Endothelial cell of umbilical vein (primary cell): ENCODE results near the gene OR8G1. TPM values are rescaled to one million over a fixed set of nuclear protein-coding genes. Genes with fewer than 3 reads are reported as not detected.
"Not testable (repeated sequence)": the region's sequence is repeated elsewhere in the genome, so short reads cannot be mapped to it uniquely, and the experiment has no call there.

Experiments
- BruUV-seq: library from RNA; stranded (reverse); fragments of 400-500 nt; replicated peaks from 2 replicates; lab custom pipeline; 2021; lab: Mats Ljungman, UMichigan
- CTCF ChIA-PET: fragments of 300-600, 350-600 bp; sonication (Branson Sonifier 250); formaldehyde crosslinking; loops from one replicate; lab custom pipeline; 2021; ENCODE audit warnings: antibody characterized with exemption, inconsistent platforms; lab: Charles Lee
- POLR2A ChIA-PET: fragments of 300-600, 350-600 bp; sonication (Branson Sonifier 250); formaldehyde crosslinking; loops from one replicate; lab custom pipeline; 2021; ENCODE audit warnings: antibody characterized with exemption, inconsistent platforms; lab: Charles Lee
- DNase-seq: peaks from one replicate; pipeline ENCODE4 v3.0.0-alpha.2; 2011; ENCODE audit warnings: low read depth, low spot score
- FAIRE-seq: peaks from 2 replicates; lab custom pipeline; 2011; peaks lifted over from hg19 to GRCh38; lab: Jason Lieb, UNC
- H2AFZ ChIP-seq: 2 replicates; pipeline ENCODE4 v1.6.0; 2012; ENCODE audit warnings: low read depth, low read length, control low read depth, inconsistent platforms
- H3K27ac ChIP-seq: 2 replicates; pipeline ENCODE4 v1.5.1; 2011; ENCODE audit warnings: low read depth, mild to moderate bottlenecking, control low read depth, low read length, moderate library complexity; ENCODE audit not compliant: insufficient read depth
- H3K27me3 ChIP-seq, 2 experiments: 2 replicates each; pipeline versions ENCODE4 v1.6.0 to v1.6.1; 2011; ENCODE audit warnings: low read length in 2 of 2, mixed read lengths in 1 of 2; ENCODE audit not compliant: control insufficient read depth in 2 of 2, insufficient read depth in 2 of 2
- H3K36me3 ChIP-seq, 2 experiments: 2 replicates in 1 of 2; 3 replicates in 1 of 2; pipeline ENCODE4 v1.5.1; 2011; ENCODE audit warnings: low read length in 2 of 2, mild to moderate bottlenecking in 1 of 2, moderate library complexity in 1 of 2; ENCODE audit not compliant: control insufficient read depth in 2 of 2, insufficient read depth in 2 of 2; ENCODE audit errors: extremely low read depth in 1 of 2
- H3K4me1 ChIP-seq: 3 replicates; pipeline ENCODE4 v1.5.1; 2011; ENCODE audit warnings: mild to moderate bottlenecking, low read length; ENCODE audit not compliant: control insufficient read depth, insufficient read depth; ENCODE audit errors: extremely low read depth
- H3K4me2 ChIP-seq: 2 replicates; pipeline ENCODE4 v1.6.1; 2011; ENCODE audit warnings: low read length, control low read depth, mixed read lengths; ENCODE audit not compliant: insufficient read depth
- H3K4me3 ChIP-seq, 3 experiments: fragments of 200-600 bp in 1 of 3; sonication (generic), shearing (Covaris generic) in 1 of 3; replicated peaks in 1 of 3; 2 replicates each; pipeline ENCODE4 v1.5.1; 2011 to 2016; ENCODE audit warnings: control low read depth in 3 of 3, low read length in 3 of 3, mild to moderate bottlenecking in 2 of 3, inconsistent platforms in 1 of 3, low read depth in 1 of 3, moderate library complexity in 1 of 3; ENCODE audit not compliant: insufficient read depth in 1 of 3
- H3K79me2 ChIP-seq: 2 replicates; pipeline ENCODE4 v1.6.0; 2012; ENCODE audit warnings: low read length, inconsistent platforms; ENCODE audit not compliant: control insufficient read depth, insufficient read depth
- H3K9ac ChIP-seq: replicated peaks from 2 replicates; pipeline ENCODE3; 2011; ENCODE audit warnings: low read length, control low read depth; ENCODE audit not compliant: insufficient read depth; ENCODE audit errors: extremely low read depth
- H3K9me1 ChIP-seq: replicated peaks from 3 replicates; pipeline ENCODE4 v1.6.0; 2011; ENCODE audit warnings: mild to moderate bottlenecking, low read length; ENCODE audit not compliant: control insufficient read depth, insufficient read depth; ENCODE audit errors: extremely low read depth
- H3K9me3 ChIP-seq: replicated peaks from 2 replicates; pipeline ENCODE4 v1.5.1; 2012; ENCODE audit warnings: low read length, inconsistent platforms; ENCODE audit not compliant: control insufficient read depth, insufficient read depth
- H4K20me1 ChIP-seq: replicated peaks from 2 replicates; pipeline ENCODE3; 2011; ENCODE audit warnings: mild to moderate bottlenecking, low read length; ENCODE audit not compliant: control insufficient read depth, insufficient read depth; ENCODE audit errors: extremely low read depth
- EZH2 ChIP-seq: IDR thresholded peaks from 2 replicates; pipeline ENCODE4 v1.6.1; 2012; ENCODE audit warnings: borderline replicate concordance, low read depth, mild to moderate bottlenecking, moderate library complexity, low read length, inconsistent platforms; ENCODE audit not compliant: severe bottlenecking
- FOS ChIP-seq: IDR thresholded peaks from 2 replicates; pipeline ENCODE4 v1.6.1; 2011; ENCODE audit warnings: mild to moderate bottlenecking, low read length, moderate library complexity, borderline replicate concordance; ENCODE audit not compliant: insufficient read depth
- GATA2 ChIP-seq: IDR thresholded peaks from 2 replicates; pipeline ENCODE4 v1.7.0; 2011; ENCODE audit warnings: low read depth, mild to moderate bottlenecking, moderate library complexity, mixed read lengths, low read length; ENCODE audit not compliant: insufficient read length, insufficient read depth
- JUN ChIP-seq: IDR thresholded peaks from 2 replicates; pipeline ENCODE4 v1.6.1; 2011; ENCODE audit warnings: borderline replicate concordance, low read depth; ENCODE audit not compliant: insufficient read length, insufficient read depth
- MAX ChIP-seq: IDR thresholded peaks from 2 replicates; pipeline ENCODE4 v1.6.1; 2011; ENCODE audit not compliant: insufficient read depth, insufficient read length
- MYC ChIP-seq: IDR thresholded peaks from one replicate; pipeline ENCODE4 v1.6.1; 2011; ENCODE audit warnings: mild to moderate bottlenecking, low read depth, low read length
- POLR2A ChIP-seq: IDR thresholded peaks from 2 replicates; pipeline ENCODE4 v1.6.1; 2012; ENCODE audit warnings: low read depth, mild to moderate bottlenecking, control low read depth, low read length
- POLR2AphosphoS5 ChIP-seq: IDR thresholded peaks from 2 replicates; pipeline ENCODE4 v1.6.1; 2012; ENCODE audit warnings: low read depth, mild to moderate bottlenecking, control low read depth, low read length, moderate library complexity; ENCODE audit not compliant: insufficient read depth
- dilution Hi-C: fragments of 300-500 bp; cut with MboI; formaldehyde crosslinking; loops from one replicate; pipeline ENCODE4 v1.15.0; 2019; ENCODE audit warnings: low sequenced_read_pairs; ENCODE audit not compliant: extremely low pct_ligation_motif_present
- intact Hi-C: fragments of 100-400 bp; cut with micrococcal nuclease; formaldehyde crosslinking; loops from one replicate; pipeline ENCODE4 v1.10.0; 2022
- polyA plus RNA-seq, 4 experiments: library from polyadenylated mRNA; depleted of rRNA in 3 of 4; stranded (reverse) in 3 of 4; unstranded in 1 of 4; fragments of >200 nt; gene quantifications; 2 replicates each; pipeline versions ENCODE4 v1.2.1 to v1.2.3, GENCODE V29; 2011 to 2012; ENCODE audit warnings: missing spikeins in 1 of 4
- total RNA-seq: library from RNA; stranded (reverse); gene quantifications from 2 replicates; pipeline ENCODE4 v1.2.3, GENCODE V29; 2021
- TF ChIP-seq, protein P1 (sequence below), 2 donors: IDR thresholded peaks; 1 replicate in 1 of 2; 2 replicates in 1 of 2; pipeline ENCODE4 v1.5.1; 2011; ENCODE audit warnings: low read length in 2 of 2, mild to moderate bottlenecking in 2 of 2, moderate library complexity in 2 of 2, control low read depth in 1 of 2, inconsistent platforms in 1 of 2, low read depth in 1 of 2; ENCODE audit not compliant: insufficient read depth in 1 of 2; ENCODE audit errors: extremely low read depth in 1 of 2

OR8G1 gene
- total and polyA plus RNA-seq, 2 donors (not counting 3 experiments of a cell fraction or from before 2014, with no cell fraction given) = not detected

GRCh38 chr11:124256076-124256475 lies 15.2 kb downstream of the OR8G1 start, which contains the start of gene OR8G5:
Gene OR8G5, plus strand, starts transcription at chr11:124256376. Its CDS starts 8,556 bp downstream, at chr11:124264932.
- DNase-seq = no peak
- Histone ChIP-seq H3K79me2 (no peaks in the 10 kb centered on the region), H3K9me3 (no peaks in the 10 kb centered on the region), H3K27me3 (peaks cover 2% of the 10 kb centered on the region in 2 experiments), H3K27ac (no peak within 1 kb of the TSS), H3K4me3 (no peak within 1 kb of the TSS), H2AFZ (no peak within 1 kb of the TSS), H3K36me3 (no peaks in the 10 kb centered on the region), H3K9me1 (no peaks in the 10 kb centered on the region), H4K20me1 (no peaks in the 10 kb centered on the region), H3K4me2 (no peak within 1 kb of the TSS), H3K9ac (no peak within 1 kb of the TSS), H3K4me1 (no peaks in the 10 kb centered on the region)
- TF ChIP-seq POLR2AphosphoS5 (no peak), GATA2 (no peak), EZH2 (no peak), POLR2A (no peak), MAX (no peak), MYC (no peak), JUN (no peak), FOS (no peak)
- TF ChIP-seq, protein P1, sequence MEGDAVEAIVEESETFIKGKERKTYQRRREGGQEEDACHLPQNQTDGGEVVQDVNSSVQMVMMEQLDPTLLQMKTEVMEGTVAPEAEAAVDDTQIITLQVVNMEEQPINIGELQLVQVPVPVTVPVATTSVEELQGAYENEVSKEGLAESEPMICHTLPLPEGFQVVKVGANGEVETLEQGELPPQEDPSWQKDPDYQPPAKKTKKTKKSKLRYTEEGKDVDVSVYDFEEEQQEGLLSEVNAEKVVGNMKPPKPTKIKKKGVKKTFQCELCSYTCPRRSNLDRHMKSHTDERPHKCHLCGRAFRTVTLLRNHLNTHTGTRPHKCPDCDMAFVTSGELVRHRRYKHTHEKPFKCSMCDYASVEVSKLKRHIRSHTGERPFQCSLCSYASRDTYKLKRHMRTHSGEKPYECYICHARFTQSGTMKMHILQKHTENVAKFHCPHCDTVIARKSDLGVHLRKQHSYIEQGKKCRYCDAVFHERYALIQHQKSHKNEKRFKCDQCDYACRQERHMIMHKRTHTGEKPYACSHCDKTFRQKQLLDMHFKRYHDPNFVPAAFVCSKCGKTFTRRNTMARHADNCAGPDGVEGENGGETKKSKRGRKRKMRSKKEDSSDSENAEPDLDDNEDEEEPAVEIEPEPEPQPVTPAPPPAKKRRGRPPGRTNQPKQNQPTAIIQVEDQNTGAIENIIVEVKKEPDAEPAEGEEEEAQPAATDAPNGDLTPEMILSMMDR (IDR thresholded peaks at IDR 0.05; ENCODE audit: extremely low read depth in 1 of 2, insufficient read depth in 1 of 2, low read depth in 1 of 2, low read length in 2 of 2) = no peak
- POLR2A ChIA-PET = no interaction called here
- BruUV-seq = no TSS peak
- dilution Hi-C loops (no loop called here), intact Hi-C loops (no loop called here)
- CTCF ChIA-PET = no interaction called here
- no peak for FAIRE-seq

DNA sequence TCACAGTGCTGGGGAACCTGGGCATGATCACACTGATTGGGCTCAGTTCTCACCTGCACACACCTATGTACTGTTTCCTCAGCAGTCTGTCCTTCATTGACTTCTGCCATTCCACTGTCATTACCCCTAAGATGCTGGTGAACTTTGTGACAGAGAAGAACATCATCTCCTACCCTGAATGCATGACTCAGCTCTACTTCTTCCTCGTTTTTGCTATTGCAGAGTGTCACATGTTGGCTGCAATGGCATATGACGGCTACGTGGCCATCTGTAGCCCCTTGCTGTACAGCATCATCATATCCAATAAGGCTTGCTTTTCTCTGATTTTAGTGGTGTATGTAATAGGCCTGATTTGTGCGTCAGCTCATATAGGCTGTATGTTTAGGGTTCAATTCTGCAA lies 24.1 kb downstream of the OR8G1 start:
- H3K9ac ChIP-seq, H3K79me2 ChIP-seq, H3K36me3 ChIP-seq, H3K4me1 ChIP-seq, dilution Hi-C loops, FAIRE-seq, H3K9me3 ChIP-seq, H3K9me1 ChIP-seq, BruUV-seq, H2AFZ ChIP-seq, intact Hi-C loops, H3K4me3 ChIP-seq, POLR2A ChIA-PET, H4K20me1 ChIP-seq, DNase-seq, H3K27me3 ChIP-seq, H3K27ac ChIP-seq, H3K4me2 ChIP-seq: not testable (repeated sequence)
- CTCF ChIA-PET = interaction anchor here (1.3 kb wide), 1 partner anchor 193 kb away, joined by 3 read pairs; no protein-coding TSS in a partner anchor

GRCh38 chr11:124270886-124271285 lies 30.0 kb downstream of the OR8G1 start:
- H4K20me1 ChIP-seq, dilution Hi-C loops, POLR2A ChIA-PET, H3K9me3 ChIP-seq, H3K4me2 ChIP-seq, DNase-seq, H3K4me1 ChIP-seq, H3K79me2 ChIP-seq, H3K27ac ChIP-seq, H3K4me3 ChIP-seq, H3K9me1 ChIP-seq, FAIRE-seq, H3K27me3 ChIP-seq, H2AFZ ChIP-seq, intact Hi-C loops, H3K9ac ChIP-seq, H3K36me3 ChIP-seq, BruUV-seq: not testable (repeated sequence)
- CTCF ChIA-PET = interaction anchor here (0.7 to 2.5 kb wide), 2 partner anchors 24 to 199 kb away, joined by 3 to 9 read pairs; no protein-coding TSS in a partner anchor
